Mesodermal cell (in vitro differentiated cells): Measurements from ENCODE around the gene MRC2.
"Not testable (repeated sequence)": the region's sequence is repeated elsewhere in the genome, so short reads cannot be mapped to it uniquely, and the experiment has no call there.

Experiments used
- H3K27ac ChIP-seq: 2 replicates; pipeline ENCODE4 v1.7.0; 2013; ENCODE audit warnings: mild to moderate bottlenecking, low read depth, low read length, moderate library complexity; ENCODE audit not compliant: severe bottlenecking
- H3K36me3 ChIP-seq: 2 replicates; pipeline ENCODE4 v1.7.1; 2013; ENCODE audit warnings: mild to moderate bottlenecking, low read length, moderate library complexity; ENCODE audit not compliant: control insufficient read depth, insufficient read depth
- H3K4me1 ChIP-seq: one replicate; pipeline ENCODE4 v1.7.1; 2013; ENCODE audit warnings: mild to moderate bottlenecking, low read length; ENCODE audit not compliant: insufficient read depth, control insufficient read depth, poor library complexity, severe bottlenecking
- H3K4me3 ChIP-seq: 2 replicates; pipeline ENCODE4 v1.7.0; 2013; ENCODE audit warnings: low read length, control low read depth, mild to moderate bottlenecking; ENCODE audit not compliant: insufficient read depth, poor library complexity, severe bottlenecking; ENCODE audit errors: extremely low read depth
- H3K9me3 ChIP-seq: 2 replicates; pipeline ENCODE4 v1.7.1; 2013; ENCODE audit warnings: mild to moderate bottlenecking, low read length, moderate library complexity; ENCODE audit not compliant: control insufficient read depth
- WGBS, 2 experiments: methylation state at CpG; one replicate each; pipeline ENCODE4 v1.1.5; 2013; ENCODE audit warnings: missing lambda C conversion rate in 2 of 2; ENCODE audit not compliant: insufficient coverage in 2 of 2; 5-methylcytosine and 5-hydroxymethylcytosine counted together

Gene MRC2

DNA sequence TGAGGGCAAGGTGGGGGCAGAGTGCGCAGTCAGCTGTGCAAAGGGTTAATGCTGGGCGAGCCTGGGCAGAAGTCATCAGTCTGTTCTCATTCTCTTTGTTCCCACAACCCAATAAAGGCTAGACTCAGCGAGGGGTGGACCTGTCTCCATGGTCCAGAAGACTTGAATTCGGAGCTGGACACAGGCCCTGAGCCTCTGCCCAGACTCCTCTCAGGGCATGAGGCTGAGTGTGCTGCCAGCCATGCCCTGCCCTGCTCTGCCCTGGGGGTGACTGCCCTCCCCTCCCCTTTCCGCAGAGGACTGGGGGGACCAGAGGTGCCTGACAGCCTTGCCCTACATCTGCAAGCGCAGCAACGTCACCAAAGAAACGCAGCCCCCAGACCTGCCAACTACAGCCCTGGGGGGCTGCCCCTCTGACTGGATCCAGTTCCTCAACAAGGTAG is 54.5 kb downstream of the MRC2 start:
- Histone ChIP-seq H3K9me3 (no peaks in the 10 kb centered on the region), H3K27ac (no peak overlapping the region), H3K4me1 (no peaks in the 10 kb centered on the region), H3K4me3 (no peak overlapping the region), H3K36me3 (peaks cover 79% of the 10 kb centered on the region)
- WGBS, 2 experiments = 96 to 97% methylated on average over 5 to 6 of the region's 8 CpGs

DNA sequence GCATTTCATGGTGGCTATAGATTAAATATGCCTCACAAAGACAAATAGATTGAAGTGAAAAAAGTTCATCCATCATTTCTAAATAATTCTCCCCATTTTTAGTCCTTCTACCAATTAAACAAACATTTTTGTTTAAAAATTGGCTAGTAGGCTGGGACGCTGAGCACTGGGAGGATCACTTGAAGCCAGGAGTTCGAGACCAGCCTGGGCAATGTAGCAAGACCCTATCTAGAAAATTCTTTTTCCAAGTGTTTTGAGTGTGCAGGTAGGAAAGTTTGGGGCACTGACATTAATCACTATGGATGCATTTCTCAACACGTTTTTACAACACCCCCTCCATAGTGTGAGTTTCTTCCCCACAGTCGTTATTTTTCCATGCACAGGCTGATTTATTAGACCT is 56.7 kb downstream of the MRC2 start:
- H3K9me3 ChIP-seq = no peaks in the 10 kb centered on the region
- no peak overlapping the region for H3K27ac ChIP-seq
- no peak overlapping the region for H3K4me3 ChIP-seq
- 85 to 88% methylated on average over 2 to 4 of the region's 4 CpGs for WGBS, 2 experiments
- peaks cover 83% of the 10 kb centered on the region for H3K36me3 ChIP-seq
- no peaks in the 10 kb centered on the region for H3K4me1 ChIP-seq

DNA sequence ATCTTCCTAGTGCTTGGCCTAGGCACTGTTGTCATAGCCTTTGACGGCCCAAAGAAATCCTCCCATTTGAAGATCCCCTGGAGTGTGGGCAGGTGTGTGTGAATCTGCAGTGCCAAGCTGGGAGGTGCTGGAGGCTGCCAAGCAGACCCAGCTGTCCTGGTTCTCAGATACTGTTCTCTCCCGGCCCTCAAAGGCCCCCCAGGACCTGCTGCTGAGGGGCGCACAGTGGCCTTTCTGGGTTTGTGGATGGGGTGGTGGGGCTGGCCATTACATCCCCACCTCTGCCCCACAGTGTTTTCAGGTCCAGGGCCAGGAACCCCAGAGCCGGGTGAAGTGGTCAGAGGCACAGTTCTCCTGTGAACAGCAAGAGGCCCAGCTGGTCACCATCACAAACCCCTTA is 60.5 kb downstream of the MRC2 start:
- Histone ChIP-seq H3K36me3 (peaks cover 90% of the 10 kb centered on the region), H3K4me1 (no peaks in the 10 kb centered on the region), H3K27ac (no peak overlapping the region), H3K4me3 (no peak overlapping the region), H3K9me3 (no peaks in the 10 kb centered on the region)
- WGBS, 2 experiments = 88 to 100% methylated on average over 2 to 3 of the region's 4 CpGs

DNA sequence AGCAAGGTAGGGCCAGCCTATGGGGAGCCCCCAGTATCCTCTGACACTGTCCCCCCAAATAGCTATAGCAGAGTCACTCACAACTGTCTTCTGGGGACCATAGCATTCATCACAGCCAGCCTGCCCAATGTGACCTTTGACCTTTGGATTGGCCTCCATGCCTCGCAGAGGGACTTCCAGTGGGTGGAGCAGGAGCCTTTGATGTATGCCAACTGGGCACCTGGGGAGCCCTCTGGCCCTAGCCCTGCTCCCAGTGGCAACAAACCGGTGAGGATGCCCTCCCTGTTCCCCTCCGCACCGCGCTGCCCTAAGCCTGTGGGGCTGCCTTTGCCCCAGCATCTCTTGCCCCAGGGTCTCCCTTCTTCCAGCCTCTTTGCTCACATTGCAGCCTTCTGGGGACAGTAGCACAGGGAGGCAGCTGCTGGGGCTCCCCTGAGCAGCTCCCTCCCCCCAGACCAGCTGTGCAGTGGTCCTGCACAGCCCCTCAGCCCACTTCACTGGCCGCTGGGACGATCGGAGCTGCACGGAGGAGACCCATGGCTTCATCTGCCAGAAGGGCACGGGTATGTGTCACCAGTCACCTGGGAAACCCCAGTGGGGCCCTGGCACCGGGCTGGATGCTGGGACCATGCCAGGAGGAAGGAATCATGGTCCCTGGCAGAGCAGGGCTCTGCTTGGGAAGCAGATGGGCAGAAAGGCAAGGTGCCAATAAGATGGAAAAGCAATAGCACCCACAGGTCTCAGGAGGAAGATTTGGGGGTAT is 61.1 kb downstream of the MRC2 start:
- Histone ChIP-seq H3K4me1 (no peaks in the 10 kb centered on the region), H3K4me3 (no peak overlapping the region), H3K9me3 (no peaks in the 10 kb centered on the region), H3K36me3 (peaks cover 89% of the 10 kb centered on the region), H3K27ac (no peak overlapping the region)
- WGBS, 2 experiments = 93 to 97% methylated on average over 11 of the region's 11 CpGs

DNA sequence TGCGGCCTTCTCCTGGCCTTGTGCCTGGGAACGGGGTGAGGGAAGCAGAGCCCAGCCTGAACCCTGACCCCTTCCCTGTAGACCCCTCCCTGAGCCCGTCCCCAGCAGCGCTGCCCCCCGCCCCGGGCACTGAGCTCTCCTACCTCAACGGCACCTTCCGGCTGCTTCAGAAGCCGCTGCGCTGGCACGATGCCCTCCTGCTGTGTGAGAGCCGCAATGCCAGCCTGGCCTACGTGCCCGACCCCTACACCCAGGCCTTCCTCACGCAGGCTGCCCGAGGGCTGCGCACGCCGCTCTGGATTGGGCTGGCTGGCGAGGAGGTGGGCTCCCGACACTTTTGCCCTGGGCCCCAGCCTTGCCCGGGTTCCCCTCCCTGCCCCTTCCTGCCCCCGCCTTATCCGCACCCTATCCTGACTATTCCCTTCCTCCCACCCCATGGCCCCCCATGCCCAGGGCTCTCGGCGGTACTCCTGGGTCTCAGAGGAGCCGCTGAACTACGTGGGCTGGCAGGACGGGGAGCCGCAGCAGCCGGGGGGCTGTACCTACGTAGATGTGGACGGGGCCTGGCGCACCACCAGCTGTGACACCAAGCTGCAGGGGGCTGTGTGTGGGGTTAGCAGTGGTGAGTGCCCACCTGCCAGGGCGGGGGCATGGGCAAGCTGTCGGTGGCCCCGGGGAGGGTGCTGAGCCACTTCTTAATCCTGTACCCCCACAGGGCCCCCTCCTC is 62.1 kb downstream of the MRC2 start:
- Histone ChIP-seq H3K4me1 (no peaks in the 10 kb centered on the region), H3K36me3 (peaks cover 83% of the 10 kb centered on the region), H3K4me3 (no peak overlapping the region), H3K9me3 (no peaks in the 10 kb centered on the region), H3K27ac (no peak overlapping the region)
- 87 to 91% methylated on average over 28 to 29 of the region's 37 CpGs for WGBS, 2 experiments

DNA sequence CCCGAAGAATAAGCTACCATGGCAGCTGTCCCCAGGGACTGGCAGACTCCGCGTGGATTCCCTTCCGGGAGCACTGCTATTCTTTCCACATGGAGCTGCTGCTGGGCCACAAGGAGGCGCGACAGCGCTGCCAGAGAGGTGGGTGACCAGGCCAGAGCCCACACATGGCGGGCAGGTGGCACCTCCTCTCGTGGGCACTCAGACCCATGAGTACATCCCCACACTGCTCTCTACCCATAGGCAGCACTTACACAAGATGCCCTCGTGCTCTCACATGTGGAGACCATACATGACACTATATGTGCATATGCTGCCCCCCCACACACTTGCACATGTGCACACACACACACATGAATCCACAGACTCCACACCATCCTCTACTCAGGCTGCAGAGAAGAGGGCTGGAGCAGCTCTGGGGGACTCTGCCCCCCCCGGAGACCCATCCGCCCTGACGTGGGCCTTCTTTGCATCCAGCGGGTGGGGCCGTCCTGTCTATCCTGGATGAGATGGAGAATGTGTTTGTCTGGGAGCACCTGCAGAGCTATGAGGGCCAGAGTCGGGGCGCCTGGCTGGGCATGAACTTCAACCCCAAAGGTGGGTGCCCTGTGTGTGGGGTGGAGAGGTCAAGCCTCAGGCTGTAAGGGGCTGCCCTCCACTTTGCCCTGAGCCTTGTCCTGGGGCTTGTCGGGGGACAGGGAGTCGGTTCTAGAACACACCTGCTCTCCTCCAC is 62.9 kb downstream of the MRC2 start:
- 94 to 98% methylated on average over 15 to 17 of the region's 19 CpGs for WGBS, 2 experiments
- H3K9me3 ChIP-seq = no peaks in the 10 kb centered on the region
- H3K36me3 ChIP-seq = peaks cover 76% of the 10 kb centered on the region
- no peaks in the 10 kb centered on the region for H3K4me1 ChIP-seq
- H3K27ac ChIP-seq = no peak overlapping the region
- H3K4me3 ChIP-seq = no peak overlapping the region

DNA sequence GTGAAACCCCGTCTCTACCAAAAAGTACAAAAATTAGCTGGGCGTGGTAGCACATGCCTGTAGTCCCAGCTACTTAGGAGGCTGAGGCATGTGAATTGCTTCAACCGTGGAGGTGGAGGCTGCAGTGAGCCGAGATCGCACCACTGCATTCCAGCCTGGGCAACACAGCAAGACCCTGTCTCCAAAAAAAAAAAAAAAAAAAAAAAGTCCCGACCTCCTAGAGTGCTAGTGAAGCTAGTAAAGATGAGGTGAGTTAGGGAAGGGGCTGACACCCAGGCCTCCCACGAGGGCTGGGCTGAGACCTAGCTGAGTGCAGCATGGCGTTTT is 64.1 kb downstream of the MRC2 start:
- 90 to 100% methylated on average over 3 to 5 of the region's 8 CpGs for WGBS, 2 experiments
- not testable (repeated sequence) for H3K4me3 ChIP-seq, H3K4me1 ChIP-seq, H3K27ac ChIP-seq, H3K9me3 ChIP-seq
- peaks cover 67% of the 10 kb centered on the region for H3K36me3 ChIP-seq

DNA sequence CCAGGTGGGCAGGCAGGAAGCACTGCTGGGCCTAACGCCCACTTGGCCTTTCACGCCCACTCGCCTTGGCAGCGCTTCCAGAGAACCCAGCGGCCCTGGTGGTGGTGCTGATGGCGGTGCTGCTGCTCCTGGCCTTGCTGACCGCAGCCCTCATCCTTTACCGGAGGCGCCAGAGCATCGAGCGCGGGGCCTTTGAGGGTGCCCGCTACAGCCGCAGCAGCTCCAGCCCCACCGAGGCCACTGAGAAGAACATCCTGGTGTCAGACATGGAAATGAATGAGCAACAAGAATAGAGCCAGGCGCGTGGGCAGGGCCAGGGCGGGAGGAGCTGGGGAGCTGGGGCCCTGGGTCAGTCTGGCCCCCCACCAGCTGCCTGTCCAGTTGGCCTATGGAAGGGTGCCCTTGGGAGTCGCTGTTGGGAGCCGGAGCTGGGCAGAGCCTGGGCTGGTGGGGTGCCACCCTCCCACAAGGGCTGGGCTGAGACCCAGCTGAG is 64.7 kb downstream of the MRC2 start:
- Histone ChIP-seq H3K36me3 (peaks cover 62% of the 10 kb centered on the region), H3K9me3 (no peaks in the 10 kb centered on the region), H3K27ac (no peak overlapping the region), H3K4me1 (no peaks in the 10 kb centered on the region), H3K4me3 (no peak overlapping the region)
- WGBS, 2 experiments = 95 to 97% methylated on average over 20 of the region's 20 CpGs

DNA sequence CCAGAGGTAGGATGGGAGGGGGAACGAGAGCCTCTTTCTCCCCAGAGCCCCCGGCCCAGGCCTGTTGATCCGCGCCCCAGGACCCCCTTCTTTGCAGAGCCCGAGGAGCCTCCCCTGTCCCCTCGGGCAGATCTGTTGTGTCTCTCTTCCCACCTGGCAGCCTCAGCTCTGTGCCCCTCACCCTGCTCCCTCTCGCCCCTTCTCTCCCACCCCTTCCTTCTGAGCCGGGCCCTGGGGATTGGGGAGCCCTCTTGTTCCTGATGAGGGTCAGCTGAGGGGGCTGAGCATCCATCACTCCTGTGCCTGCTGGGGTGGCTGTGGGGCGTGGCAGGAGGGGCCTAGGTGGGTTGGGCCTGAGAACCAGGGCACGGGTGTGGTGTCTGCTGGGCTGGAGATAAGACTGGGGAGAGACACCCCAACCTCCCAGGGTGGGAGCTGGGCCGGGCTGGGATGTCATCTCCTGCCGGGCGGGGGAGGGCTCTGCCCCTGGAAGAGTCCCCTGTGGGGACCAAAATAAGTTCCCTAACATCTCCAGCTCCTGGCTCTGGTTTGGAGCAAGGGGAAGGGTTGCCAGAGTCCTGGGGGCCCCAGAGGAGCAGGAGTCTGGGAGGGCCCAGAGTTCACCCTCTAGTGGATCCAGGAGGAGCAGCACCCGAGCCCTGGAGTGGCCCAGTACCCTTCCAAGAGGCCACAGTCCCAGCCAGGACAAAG is 65.4 kb downstream of the MRC2 start:
- no peak overlapping the region for H3K4me3 ChIP-seq
- H3K9me3 ChIP-seq = no peaks in the 10 kb centered on the region
- no peaks in the 10 kb centered on the region for H3K4me1 ChIP-seq
- H3K27ac ChIP-seq = no peak overlapping the region
- WGBS, 2 experiments = 91 to 95% methylated on average over 8 to 10 of the region's 14 CpGs
- H3K36me3 ChIP-seq = peaks cover 55% of the 10 kb centered on the region

DNA sequence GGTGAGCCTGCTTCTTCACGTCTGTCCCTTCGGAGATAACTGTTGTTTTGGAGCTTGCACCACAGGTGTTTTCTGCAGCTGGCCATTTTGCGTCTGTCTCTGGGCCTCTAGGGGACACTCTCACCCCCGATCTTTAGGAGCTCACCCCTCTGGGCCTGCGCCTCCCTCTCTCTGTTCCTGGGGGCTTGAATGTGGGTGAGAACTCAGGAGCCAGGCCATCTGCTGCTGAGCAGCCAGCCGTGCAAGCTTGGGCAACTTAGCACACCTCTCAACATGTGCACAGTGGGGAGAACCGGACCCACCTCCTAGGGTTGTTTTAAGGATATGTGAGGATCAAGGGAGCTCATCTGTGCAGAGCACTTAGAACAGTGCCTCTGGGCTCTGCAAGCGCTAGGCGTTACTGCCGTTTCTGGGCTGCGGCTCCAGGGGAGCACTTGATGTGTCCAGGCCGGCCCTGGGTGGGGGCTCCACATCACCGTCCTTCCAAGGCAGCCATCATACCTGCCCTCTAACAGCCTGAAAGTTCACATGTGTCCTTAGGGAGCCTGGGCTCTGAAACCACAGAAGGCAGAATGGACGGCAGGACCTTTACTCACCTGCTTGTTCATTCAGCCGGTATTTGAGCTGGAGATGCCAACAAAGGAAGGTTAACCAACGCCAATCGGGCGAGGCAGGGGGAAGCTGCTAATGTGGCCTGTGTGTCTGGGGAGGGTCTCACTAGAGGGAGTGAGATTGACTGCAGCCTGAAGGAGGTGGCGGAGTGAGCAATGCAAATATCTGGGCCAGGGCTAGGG is 66.3 kb downstream of the MRC2 start:
- H3K27ac ChIP-seq = peak overlapping the region; percentile 6
- WGBS, 2 experiments = 95 to 96% methylated on average over 16 to 17 of the region's 19 CpGs

More for the DNA sequence above, 66.3 kb downstream of the MRC2 start:
- Histone ChIP-seq H3K9me3 (no peaks in the 10 kb centered on the region), H3K36me3 (peaks cover 46% of the 10 kb centered on the region), H3K4me1 (peaks cover 4% of the 10 kb centered on the region), H3K4me3 (no peak overlapping the region)
